ENCODE results near the gene LRRC41. TPM values are rescaled to one million over a fixed set of nuclear protein-coding genes. Genes with fewer than 3 reads are reported as not detected.
"Not testable (repeated sequence)": the region's sequence is repeated elsewhere in the genome, so short reads cannot be mapped to it uniquely, and the experiment has no call there.

LRRC41 gene
- total RNA-seq, 4 donors from 2014 or later = 43.4 to 64.3 (median 60.5) TPM

DNA sequence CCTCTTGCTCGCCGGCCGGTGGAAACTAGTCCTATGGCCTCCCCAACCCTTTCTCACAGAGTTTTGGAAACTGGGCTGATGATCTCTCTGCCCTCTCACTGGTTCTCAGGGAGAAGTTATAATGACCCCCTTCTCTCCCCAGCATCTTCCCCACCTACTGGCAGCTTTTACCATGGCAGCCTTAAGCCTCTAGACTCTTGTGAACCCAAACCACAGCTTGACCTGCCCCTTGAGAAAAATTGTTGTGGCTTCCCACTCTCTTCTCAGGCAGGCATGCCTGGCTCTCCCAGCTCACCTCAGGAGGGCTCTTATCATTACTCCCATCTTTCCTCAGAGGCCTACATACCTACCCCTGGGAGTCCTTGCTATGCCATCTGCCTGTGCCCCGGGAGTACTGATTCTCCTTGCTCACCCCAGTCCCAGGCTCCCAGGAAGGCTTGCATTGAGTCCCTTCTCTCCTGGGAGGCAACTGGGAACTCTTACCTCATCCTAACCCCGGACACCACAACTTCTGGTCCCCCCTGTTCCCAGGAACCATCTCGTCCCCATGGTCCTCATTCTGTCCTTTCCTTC lies 38.8 kb upstream of the LRRC41 start:
- WGBS, 2 donors (ENCODE audit: low coverage in 1 of 2) = 96 to 100% methylated on average over 3 to 6 of the region's 6 CpGs
- H3K9me3 ChIP-seq = no peaks in the 10 kb centered on the region
- no peak for DNase-seq
- H3K27ac ChIP-seq = peak overlapping the region; percentile 92 to 99 (median 98)
- intact Hi-C loops (cut with DNase I; ENCODE audit: low total_unique reads) = no loop called here
- in situ Hi-C loops (cut with MboI; ENCODE audit: low pct_ligation_motif_present in 1 of 4, low pct_unique_long_range_greater_than_20kb in 1 of 4, low sequenced_read_pairs in 3 of 4) = no loop called here
- no peaks in the 10 kb centered on the region for H3K27me3 ChIP-seq
- peaks cover 5 to 18% (median 13%) of the 10 kb centered on the region in 4 donors for H3K4me1 ChIP-seq
- TF ChIP-seq, protein P1, sequence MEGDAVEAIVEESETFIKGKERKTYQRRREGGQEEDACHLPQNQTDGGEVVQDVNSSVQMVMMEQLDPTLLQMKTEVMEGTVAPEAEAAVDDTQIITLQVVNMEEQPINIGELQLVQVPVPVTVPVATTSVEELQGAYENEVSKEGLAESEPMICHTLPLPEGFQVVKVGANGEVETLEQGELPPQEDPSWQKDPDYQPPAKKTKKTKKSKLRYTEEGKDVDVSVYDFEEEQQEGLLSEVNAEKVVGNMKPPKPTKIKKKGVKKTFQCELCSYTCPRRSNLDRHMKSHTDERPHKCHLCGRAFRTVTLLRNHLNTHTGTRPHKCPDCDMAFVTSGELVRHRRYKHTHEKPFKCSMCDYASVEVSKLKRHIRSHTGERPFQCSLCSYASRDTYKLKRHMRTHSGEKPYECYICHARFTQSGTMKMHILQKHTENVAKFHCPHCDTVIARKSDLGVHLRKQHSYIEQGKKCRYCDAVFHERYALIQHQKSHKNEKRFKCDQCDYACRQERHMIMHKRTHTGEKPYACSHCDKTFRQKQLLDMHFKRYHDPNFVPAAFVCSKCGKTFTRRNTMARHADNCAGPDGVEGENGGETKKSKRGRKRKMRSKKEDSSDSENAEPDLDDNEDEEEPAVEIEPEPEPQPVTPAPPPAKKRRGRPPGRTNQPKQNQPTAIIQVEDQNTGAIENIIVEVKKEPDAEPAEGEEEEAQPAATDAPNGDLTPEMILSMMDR (IDR thresholded peaks at IDR 0.05) = peak in 1 of 5 experiments; percentile 12
- TF ChIP-seq EP300 (IDR thresholded peaks at IDR 0.05; ENCODE audit: low read depth) (no peak), POLR2AphosphoS5 (IDR thresholded peaks at IDR 0.05) (no peak), POLR2A (IDR thresholded peaks at IDR 0.05) (no peak)
- peaks cover 0 to 12% (median 4%) of the 10 kb centered on the region in 4 donors for H3K36me3 ChIP-seq
- no peak overlapping the region for H3K4me3 ChIP-seq

- intact Hi-C loops (cut with DNase I; ENCODE audit: low total_unique reads) = no loop called here
- WGBS, 2 donors (ENCODE audit: low coverage in 1 of 2) = 64 to 66% methylated on average over 24 to 29 of the region's 31 CpGs
Observed at GRCh38 chr1:46341222-46342083, 38.0 kb upstream of the LRRC41 start.

GRCh38 chr1:46340404-46341221 lies 37.2 kb upstream of the LRRC41 start, which contains the start of gene NSUN4:
Gene NSUN4, plus strand, starts transcription at chr1:46340807. Its CDS starts 20 bp downstream, at chr1:46340827.
- TF ChIP-seq, protein P1 (IDR thresholded peaks at IDR 0.05) = peak; percentile 48 to 83 (median 62)
- TF ChIP-seq EP300 (IDR thresholded peaks at IDR 0.05; ENCODE audit: low read depth) = peak; percentile 97
- TF ChIP-seq POLR2AphosphoS5 (IDR thresholded peaks at IDR 0.05) = peak; percentile 66 to 89 (median 84)
- peak; percentile 83 for TF ChIP-seq POLR2A (IDR thresholded peaks at IDR 0.05)
- 0 to 1% methylated on average over 5 to 53 of the region's 53 CpGs for WGBS, 2 donors (ENCODE audit: low coverage in 1 of 2)
- Histone ChIP-seq H3K4me3 (peak within 1 kb of the TSS; percentile 43 to 78 (median 60)), H3K4me1 (peaks cover 5 to 18% (median 13%) of the 10 kb centered on the region in 4 donors), H3K36me3 (peaks cover 0 to under 1% (median 0%) of the 10 kb centered on the region in 4 donors), H3K9me3 (no peaks in the 10 kb centered on the region), H3K27me3 (no peaks in the 10 kb centered on the region), H3K27ac (peak within 1 kb of the TSS; percentile 92 to 99 (median 98))
- DNase-seq = peak; percentile 93
- in situ Hi-C loops (cut with MboI; ENCODE audit: low pct_ligation_motif_present in 1 of 4, low pct_unique_long_range_greater_than_20kb in 1 of 4, low sequenced_read_pairs in 3 of 4) = no loop called here
- intact Hi-C loops (cut with DNase I; ENCODE audit: low total_unique reads) = no loop called here

More at GRCh38 chr1:46341222-46342083, 38.0 kb upstream of the LRRC41 start:
- H3K27me3 ChIP-seq = no peaks in the 10 kb centered on the region
- H3K4me1 ChIP-seq = peaks cover 5 to 18% (median 13%) of the 10 kb centered on the region in 4 donors
- peak overlapping the region; percentile 92 to 99 (median 98) for H3K27ac ChIP-seq
- peak overlapping the region; percentile 6 to 78 (median 60) for H3K4me3 ChIP-seq
- H3K36me3 ChIP-seq = peaks cover 0 to 7% (median under 1%) of the 10 kb centered on the region in 4 donors
- TF ChIP-seq, protein P1 (IDR thresholded peaks at IDR 0.05) = no peak
- TF ChIP-seq POLR2A (IDR thresholded peaks at IDR 0.05) = no peak
- TF ChIP-seq EP300 (IDR thresholded peaks at IDR 0.05; ENCODE audit: low read depth) = no peak
- TF ChIP-seq POLR2AphosphoS5 (IDR thresholded peaks at IDR 0.05) = no peak
- H3K9me3 ChIP-seq = no peaks in the 10 kb centered on the region
- in situ Hi-C loops (cut with MboI; ENCODE audit: low pct_ligation_motif_present in 1 of 4, low pct_unique_long_range_greater_than_20kb in 1 of 4, low sequenced_read_pairs in 3 of 4) = no loop called here
- no peak for DNase-seq

DNA sequence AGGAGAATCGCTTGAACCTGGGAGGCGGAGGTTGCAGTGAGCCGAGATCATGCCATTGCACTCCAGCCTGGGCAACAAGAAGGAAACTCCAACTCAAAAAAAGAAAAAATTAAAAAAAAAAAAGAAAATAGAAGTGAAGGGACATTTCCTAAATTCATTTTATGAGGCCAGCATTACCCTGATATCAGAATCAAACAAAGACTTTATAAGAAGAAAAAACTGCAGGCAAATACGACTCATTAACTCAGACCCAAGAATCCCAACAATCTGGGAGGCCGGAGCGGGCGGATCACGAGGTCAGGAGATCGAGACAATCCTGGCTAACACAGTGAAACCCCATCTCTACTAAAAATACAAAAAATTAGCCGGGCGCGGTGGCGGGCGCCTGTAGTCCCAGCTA lies 34.0 kb upstream of the LRRC41 start:
- H3K36me3 ChIP-seq; H3K4me3 ChIP-seq; H3K27me3 ChIP-seq; H3K9me3 ChIP-seq; H3K27ac ChIP-seq; DNase-seq; intact Hi-C loops (cut with DNase I; ENCODE audit: low total_unique reads); in situ Hi-C loops (cut with MboI; ENCODE audit: low pct_ligation_motif_present in 1 of 4, low pct_unique_long_range_greater_than_20kb in 1 of 4, low sequenced_read_pairs in 3 of 4): not testable (repeated sequence)
- peaks cover 5 to 18% (median 13%) of the 10 kb centered on the region in 4 donors for H3K4me1 ChIP-seq
- 92 to 95% methylated on average over 8 to 14 of the region's 14 CpGs for WGBS, 2 donors (ENCODE audit: low coverage in 1 of 2)

Measured in transverse colon (tissue), 4 donors.